Cardiac ventricle fibroblast (primary cell): ENCODE measurements around the gene DCST2. TPM values are rescaled to one million over a fixed set of nuclear protein-coding genes. Genes with fewer than 3 reads are reported as not detected.

Source experiments
- total RNA-seq: library from RNA; depleted of rRNA; stranded (reverse); fragments of >200 nt; gene quantifications from 2 replicates; pipeline ENCODE4 v1.2.3, GENCODE V29; 2015

The DCST2 gene
- 0.06 TPM in 1 of 2 replicates, not detected in the other for total RNA-seq

GRCh38 chr1:155033524-155033923, at the start of gene DCST2, which contains the start of gene DCST1:
Gene DCST2, minus strand, starts transcription at chr1:155033781. Its CDS starts 80 bp downstream, at chr1:155033701.
Gene DCST1, plus strand, starts transcription at chr1:155033824. Its CDS starts 213 bp downstream, at chr1:155034037.

GRCh38 chr1:155078469-155079209, 45.1 kb upstream of the DCST2 start, which contains the start of gene EFNA3:
Gene EFNA3, plus strand, starts transcription at chr1:155078837. Its CDS starts 105 bp downstream, at chr1:155078942.

GRCh38 chr1:155063550-155064110, 30.0 kb upstream of the DCST2 start, which contains the start of gene EFNA4:
Gene EFNA4, plus strand, starts transcription at chr1:155063740. Its CDS starts 84 bp downstream, at chr1:155063824.

GRCh38 chr1:155050560-155051341, 17.2 kb upstream of the DCST2 start, which contains the start of gene ADAM15:
Gene ADAM15, plus strand, starts transcription at chr1:155051316. Its CDS starts 71 bp downstream, at chr1:155051387.

DNA sequence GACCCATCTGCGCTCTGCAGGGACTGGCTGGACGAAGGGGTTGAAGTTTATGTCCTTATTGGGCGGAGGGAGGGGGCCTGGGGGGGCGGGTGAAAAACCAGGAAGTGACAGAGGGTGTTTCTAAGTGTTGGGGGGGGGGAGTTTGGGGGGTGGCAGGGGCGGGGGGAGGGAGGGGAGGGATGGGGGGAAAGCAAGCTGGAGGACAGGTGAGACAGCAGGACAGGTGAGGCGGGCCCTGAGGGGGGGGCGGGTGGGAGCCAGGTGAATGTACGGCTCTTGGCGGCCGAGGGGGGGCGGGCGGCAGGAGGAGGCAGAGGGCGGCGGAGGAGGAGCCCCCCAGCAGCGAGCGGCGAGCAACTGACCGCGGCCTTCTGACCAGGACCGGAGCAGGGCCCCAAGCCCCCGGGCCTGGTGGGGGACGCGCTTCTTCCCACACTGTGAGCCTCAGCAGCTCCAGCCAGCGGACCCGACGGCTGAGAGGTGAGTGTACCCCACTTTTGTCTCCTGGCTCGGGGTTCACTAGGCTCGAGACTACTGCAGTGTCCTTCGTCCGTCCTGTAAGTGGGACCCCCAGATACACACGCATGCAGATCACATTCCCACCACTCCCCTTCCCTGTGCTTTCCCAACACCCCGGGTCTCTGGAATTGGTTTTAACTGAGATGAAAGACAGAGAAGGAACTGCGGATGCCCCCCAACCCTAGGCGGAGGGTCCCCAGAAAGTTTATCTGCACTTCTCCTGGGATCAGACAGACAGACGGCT, 30.9 kb downstream of the DCST2 start, which contains the start of gene ZBTB7B:
Gene ZBTB7B (plus strand): TSS at position 339 of the 763 bp plus-strand sequence. CDS start 11,859 bp downstream, outside the sequence.

DNA sequence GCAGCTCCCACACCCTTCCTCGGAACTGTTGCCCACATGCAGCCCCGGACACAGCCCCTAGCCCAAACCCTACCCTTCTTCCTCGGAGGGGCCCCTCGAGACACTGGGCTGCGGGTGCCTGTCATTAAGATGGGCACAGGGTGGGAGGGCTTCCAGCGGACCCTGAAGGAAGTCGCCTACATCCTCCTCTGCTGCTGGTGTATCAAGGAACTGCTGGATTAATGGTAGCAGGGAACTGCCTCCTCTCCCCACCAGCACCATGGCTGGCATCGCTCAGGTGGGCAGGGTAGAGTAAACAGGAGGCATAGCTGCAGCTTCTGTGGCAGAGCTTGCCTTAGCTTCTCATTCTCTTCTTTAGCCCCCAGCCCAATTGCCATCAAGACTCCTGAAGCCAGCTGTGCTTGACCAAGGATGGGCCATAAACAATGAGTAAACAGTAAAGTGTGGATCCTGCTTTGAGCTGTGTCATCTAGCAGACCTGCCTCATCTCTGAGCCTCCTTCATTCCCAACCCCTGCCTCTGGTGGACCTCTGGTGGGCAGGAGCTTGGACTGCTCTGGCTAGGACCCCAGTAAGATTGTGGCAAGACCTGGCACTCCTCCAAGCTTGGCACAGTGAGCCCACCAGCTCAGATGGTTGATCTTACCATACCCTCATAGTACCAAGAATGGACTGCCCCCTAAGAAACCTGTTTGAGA, 39.9 kb downstream of the DCST2 start, which contains the start of gene LENEP:
Gene LENEP (plus strand): TSS at position 15 of the 697 bp plus-strand sequence. CDS start 22 bp downstream, at position 37.

DNA sequence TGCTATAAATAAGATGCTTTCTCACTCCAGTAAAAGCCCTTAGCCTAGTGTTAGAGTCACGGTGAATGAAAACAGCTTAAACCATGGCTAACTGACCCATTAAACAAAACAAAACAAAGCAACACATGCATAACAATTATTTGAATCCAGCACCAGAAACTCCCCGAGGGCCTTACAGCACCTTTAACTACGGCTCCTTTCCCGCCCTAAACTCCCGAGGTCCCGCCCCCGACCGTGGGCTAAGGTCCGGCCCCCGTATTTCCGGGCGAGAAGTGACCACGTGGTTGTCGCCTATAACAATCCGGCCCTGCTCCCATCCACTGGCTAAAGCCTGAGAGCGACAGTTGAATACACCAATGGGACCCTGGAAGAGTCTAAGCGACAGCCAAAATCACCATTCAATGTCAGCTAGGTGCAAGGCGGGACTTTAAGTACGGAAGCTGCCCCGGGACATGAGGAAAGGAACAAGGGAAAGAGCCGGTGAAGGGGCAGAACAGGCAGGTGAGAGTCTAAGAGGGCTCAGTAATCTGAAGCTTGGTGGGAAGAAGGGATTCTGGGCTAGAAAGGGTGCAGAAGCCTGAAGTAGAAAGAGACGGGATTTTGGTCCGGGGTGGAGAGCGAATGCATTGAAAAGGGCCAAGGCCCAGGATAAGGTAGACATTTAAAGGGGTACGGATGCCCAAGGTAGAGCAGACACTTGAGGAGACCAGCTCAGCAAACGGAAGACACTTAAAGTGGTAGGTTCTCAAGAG, 50.5 kb downstream of the DCST2 start, which contains the start of gene FLAD1:
Gene FLAD1 (plus strand): TSS at position 448 of the 752 bp plus-strand sequence. CDS start 351 bp downstream, outside the sequence.

GRCh38 chr1:154974102-154974807, 59.3 kb downstream of the DCST2 start, which contains the start of gene CKS1B:
Gene CKS1B, plus strand, starts transcription at chr1:154974681. Its CDS starts 65 bp downstream, at chr1:154974746.

GRCh38 chr1:154970631-154971340, 62.8 kb downstream of the DCST2 start, which contains the start of gene SHC1:
Gene SHC1, minus strand, starts transcription at chr1:154970747. Its CDS starts 221 bp downstream, at chr1:154970526.

Other genes starting within 250 kb of the DCST2 start
- 0.10 and 0.19 TPM in 2 replicates for gene KCNN3, start 163.5 kb downstream of the DCST2 start, total RNA-seq
- 12.0 and 12.4 TPM in 2 replicates for gene PMVK, start 97.1 kb downstream of the DCST2 start, total RNA-seq
- 65.3 and 66.9 TPM in 2 replicates for gene PBXIP1, start 77.7 kb downstream of the DCST2 start, total RNA-seq
- gene PYGO2, start 72.0 kb downstream of the DCST2 start, total RNA-seq, result 13.1 and 14.0 TPM in 2 replicates
- gene SHC1, start 63.0 kb downstream of the DCST2 start, total RNA-seq, result 255 and 277 TPM in 2 replicates
- gene CKS1B, start 59.1 kb downstream of the DCST2 start, total RNA-seq, result 24.4 and 27.5 TPM in 2 replicates
- gene FLAD1, start 50.4 kb downstream of the DCST2 start, total RNA-seq, result 10.0 and 13.7 TPM in 2 replicates
- not detected in 2 replicates for gene LENEP, start 40.2 kb downstream of the DCST2 start, total RNA-seq
- 16.1 and 19.1 TPM in 2 replicates for gene ZBTB7B, start 31.0 kb downstream of the DCST2 start, total RNA-seq
- not detected in 2 replicates for gene DCST1, start within 50 bp of the DCST2 start, total RNA-seq
- 45.5 and 52.4 TPM in 2 replicates for gene ADAM15, start 17.5 kb upstream of the DCST2 start, total RNA-seq
- 9.6 and 9.8 TPM in 2 replicates for gene EFNA4, start 30.0 kb upstream of the DCST2 start, total RNA-seq
- 1.2 and 1.8 TPM in 2 replicates for gene EFNA3, start 45.1 kb upstream of the DCST2 start, total RNA-seq
- gene EFNA1, start 94.1 kb upstream of the DCST2 start, total RNA-seq, result 9.2 and 14.2 TPM in 2 replicates
- gene SLC50A1, start 102.1 kb upstream of the DCST2 start, total RNA-seq, result 21.6 and 28.6 TPM in 2 replicates
- 38.6 and 50.3 TPM in 2 replicates for gene DPM3, start 106.8 kb upstream of the DCST2 start, total RNA-seq
- 130 and 151 TPM in 2 replicates for gene KRTCAP2, start 139.5 kb upstream of the DCST2 start, total RNA-seq
- gene TRIM46, start 140.1 kb upstream of the DCST2 start, total RNA-seq, result 0.75 and 1.3 TPM in 2 replicates
- 10.3 and 16.4 TPM in 2 replicates for gene THBS3, start 174.1 kb upstream of the DCST2 start, total RNA-seq
- gene MTX1, start 174.9 kb upstream of the DCST2 start, total RNA-seq, result 30.4 and 47.7 TPM in 2 replicates
- 23.7 and 28.2 TPM in 2 replicates for gene ENTREP3, start 221.7 kb upstream of the DCST2 start, total RNA-seq
- 49.4 and 68.1 TPM in 2 replicates for gene SCAMP3, start 228.6 kb upstream of the DCST2 start, total RNA-seq
- 15.2 and 19.1 TPM in 2 replicates for gene CLK2, start 239.7 kb upstream of the DCST2 start, total RNA-seq
- gene HCN3, start 243.7 kb upstream of the DCST2 start, total RNA-seq, result 0.06 and 0.15 TPM in 2 replicates